ENCODE results near the gene ADO.
A peak's percentile ranks its signal among the peaks of the same experiment; 100 is the strongest.

ADO gene

DNA sequence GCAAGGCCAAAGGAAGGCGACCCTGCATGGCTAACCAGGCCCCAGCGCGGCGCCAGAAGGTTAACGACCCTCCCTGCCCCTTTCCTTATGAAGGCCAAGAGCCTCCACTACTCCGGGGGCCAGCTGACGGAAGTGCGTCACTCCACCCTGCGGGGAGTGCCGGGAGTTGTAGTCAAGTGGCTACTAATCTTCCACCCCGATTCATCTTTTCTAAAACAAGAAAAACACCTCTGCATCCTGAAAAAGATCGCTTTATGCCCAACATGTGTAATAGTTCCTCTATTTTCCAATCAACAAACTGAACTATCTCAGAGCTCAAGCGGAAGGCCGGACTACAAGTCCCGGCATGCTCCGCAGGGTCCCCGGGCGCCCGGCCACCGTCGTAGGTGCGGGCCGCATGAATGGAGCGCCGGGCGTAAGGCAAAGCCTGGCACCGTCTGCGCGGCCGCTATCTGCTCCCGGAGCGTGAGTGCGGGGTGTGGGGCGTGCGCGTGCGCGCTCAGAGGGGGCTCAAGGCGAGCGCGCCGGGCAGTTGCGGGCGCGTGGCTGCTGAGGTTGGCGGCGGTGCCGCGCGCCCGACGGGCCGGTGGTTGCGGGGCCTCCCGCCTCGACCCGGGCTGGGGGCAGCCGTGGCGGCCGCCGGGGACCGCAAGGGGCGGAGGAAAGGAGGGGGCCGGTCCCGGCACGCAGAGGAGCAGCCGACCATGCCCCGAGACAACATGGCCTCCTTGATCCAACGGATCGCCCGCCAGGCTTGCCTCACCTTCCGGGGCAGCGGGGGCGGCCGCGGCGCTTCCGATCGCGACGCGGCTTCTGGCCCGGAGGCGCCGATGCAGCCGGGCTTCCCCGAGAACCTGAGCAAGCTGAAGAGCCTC, at the start of gene ADO:
ADO (plus strand) TSS at position 365 of the 875 bp plus-strand sequence; CDS start at position 705, 340 bp downstream.
- peak; percentile 88 for ATAC-seq (replicated peaks; ENCODE audit: extremely low read depth, poor library complexity, severe bottlenecking)
- Mint-ChIP-seq H3K27ac (ENCODE audit: low read depth) (peak within 1 kb of the TSS; percentile 99), H3K36me3 (ENCODE audit: insufficient read depth) (peaks cover 11% of the 10 kb centered on the region), H3K4me3 (peak within 1 kb of the TSS; percentile 96), H3K9me3 (no peaks in the 10 kb centered on the region), H3K4me1 (peaks cover 32% of the 10 kb centered on the region), H3K27me3 (no peaks in the 10 kb centered on the region)
- peak; percentile 66 to 68 for DNase-seq (ENCODE audit: low spot score in 2 of 2)

DNA sequence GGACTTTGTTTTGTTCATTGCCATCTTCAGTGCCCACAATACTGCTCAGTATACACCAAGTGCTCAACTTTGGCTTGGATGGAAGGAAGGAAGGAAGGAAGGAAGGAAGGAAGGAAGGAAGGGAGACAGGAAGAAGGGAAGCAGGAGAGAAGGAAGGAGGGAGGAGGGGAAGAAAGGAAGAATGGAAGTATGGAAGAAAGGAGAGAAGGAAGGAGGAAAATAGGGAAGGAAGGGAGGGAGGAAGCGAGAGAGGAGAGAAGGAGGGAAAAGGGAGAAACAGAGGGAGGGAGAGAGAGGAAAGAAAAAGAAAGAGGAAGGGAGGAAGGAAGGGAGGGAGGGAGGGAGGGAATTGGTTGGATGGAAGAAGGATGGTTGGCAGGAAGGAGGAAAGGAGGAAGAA, 49.6 kb upstream of the ADO start:
- H3K27ac Mint-ChIP-seq (ENCODE audit: low read depth), result no peak overlapping the region
- H3K9me3 Mint-ChIP-seq, result no peaks in the 10 kb centered on the region
- no peaks in the 10 kb centered on the region for H3K27me3 Mint-ChIP-seq
- no peak overlapping the region for H3K4me3 Mint-ChIP-seq
- H3K4me1 Mint-ChIP-seq, result peaks cover 21% of the 10 kb centered on the region
- ATAC-seq (replicated peaks; ENCODE audit: extremely low read depth, poor library complexity, severe bottlenecking) (no peak), DNase-seq (ENCODE audit: low spot score in 2 of 2) (no peak)
- H3K36me3 Mint-ChIP-seq (ENCODE audit: insufficient read depth), result no peaks in the 10 kb centered on the region

DNA sequence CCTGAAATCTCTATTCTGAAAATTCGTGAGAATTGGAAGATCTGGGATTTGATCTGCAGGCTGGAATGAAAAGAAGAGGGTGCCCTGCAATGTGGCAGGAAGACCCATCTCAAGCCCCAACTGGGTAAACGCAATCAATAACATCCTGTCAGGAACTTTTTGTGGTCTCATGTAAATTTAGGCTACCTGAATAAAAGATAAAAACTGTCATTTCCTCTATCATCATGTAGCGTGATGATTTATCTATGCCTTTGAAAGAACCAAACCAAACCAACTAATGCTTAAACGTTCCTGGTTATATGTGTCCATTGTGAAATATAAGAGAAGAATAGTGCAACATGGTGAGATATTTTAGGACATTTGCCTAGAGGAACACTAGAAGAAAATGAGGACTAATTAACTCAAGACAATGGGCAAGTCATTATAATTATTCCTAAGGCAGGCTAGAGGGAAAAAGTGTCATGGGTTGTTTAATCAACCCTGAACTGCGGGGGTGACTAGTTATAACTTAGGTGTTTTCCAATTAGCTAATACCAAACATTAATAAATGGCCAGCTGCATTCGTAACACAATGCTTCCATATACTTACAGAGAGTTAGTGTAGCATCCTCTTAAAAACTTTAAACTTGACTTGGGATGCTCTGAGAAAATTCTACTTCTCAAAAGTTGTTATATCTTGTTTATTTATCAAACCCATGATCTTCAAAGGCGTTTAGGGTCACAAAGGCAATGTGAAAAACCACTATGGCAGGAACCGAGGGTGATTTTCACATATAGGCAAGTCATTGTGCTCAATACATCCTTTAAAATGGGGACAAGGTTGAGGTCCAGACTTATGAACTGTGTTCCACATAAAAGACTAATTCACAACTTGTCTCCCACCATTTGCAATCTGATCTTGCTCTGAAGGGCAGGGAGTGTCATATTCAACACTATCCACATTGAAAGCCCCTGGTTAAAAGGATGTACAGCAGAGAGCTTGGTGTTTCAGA, 48.6 kb upstream of the ADO start:
- Mint-ChIP-seq H3K27ac (ENCODE audit: low read depth) (peak overlapping the region; percentile 17), H3K27me3 (no peaks in the 10 kb centered on the region), H3K36me3 (ENCODE audit: insufficient read depth) (no peaks in the 10 kb centered on the region), H3K4me3 (peak overlapping the region; percentile 17), H3K9me3 (no peaks in the 10 kb centered on the region), H3K4me1 (peaks cover 21% of the 10 kb centered on the region)
- ATAC-seq (replicated peaks; ENCODE audit: extremely low read depth, poor library complexity, severe bottlenecking) (peak; percentile 58), DNase-seq (ENCODE audit: low spot score in 2 of 2) (no peak)

DNA sequence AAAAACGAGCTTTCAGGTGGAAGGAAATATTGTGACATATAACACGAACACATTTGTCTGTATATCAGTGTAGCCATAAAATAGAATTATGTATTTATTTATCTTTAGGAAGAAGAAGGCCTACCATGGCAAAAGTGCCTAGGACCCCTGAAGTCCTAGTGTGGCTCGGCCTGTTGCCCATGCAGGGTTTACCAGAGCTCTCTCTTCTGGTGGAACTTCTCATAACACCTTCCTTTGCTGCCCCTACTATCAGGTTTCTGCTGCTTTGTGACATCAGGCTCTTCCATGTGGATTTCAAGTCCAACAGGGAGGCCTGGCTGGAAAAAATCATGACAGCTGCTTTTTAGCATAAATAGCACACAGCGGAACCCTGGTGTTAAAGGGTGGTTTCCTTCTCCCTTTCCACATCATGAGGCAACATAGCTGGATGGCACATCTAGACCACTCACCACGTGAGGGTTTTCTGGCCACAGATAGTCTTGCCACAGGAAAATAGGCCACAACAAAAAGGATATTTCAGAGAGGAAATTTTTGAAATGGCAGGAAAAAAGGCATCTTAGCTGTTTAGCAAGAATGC, 44.8 kb upstream of the ADO start:
- H3K27me3 Mint-ChIP-seq, result no peaks in the 10 kb centered on the region
- H3K36me3 Mint-ChIP-seq (ENCODE audit: insufficient read depth), result no peaks in the 10 kb centered on the region
- no peak for ATAC-seq (replicated peaks; ENCODE audit: extremely low read depth, poor library complexity, severe bottlenecking)
- H3K27ac Mint-ChIP-seq (ENCODE audit: low read depth), result no peak overlapping the region
- H3K9me3 Mint-ChIP-seq, result no peaks in the 10 kb centered on the region
- peaks cover 19% of the 10 kb centered on the region for H3K4me1 Mint-ChIP-seq
- DNase-seq (ENCODE audit: low spot score in 2 of 2), result no peak
- no peak overlapping the region for H3K4me3 Mint-ChIP-seq

DNA sequence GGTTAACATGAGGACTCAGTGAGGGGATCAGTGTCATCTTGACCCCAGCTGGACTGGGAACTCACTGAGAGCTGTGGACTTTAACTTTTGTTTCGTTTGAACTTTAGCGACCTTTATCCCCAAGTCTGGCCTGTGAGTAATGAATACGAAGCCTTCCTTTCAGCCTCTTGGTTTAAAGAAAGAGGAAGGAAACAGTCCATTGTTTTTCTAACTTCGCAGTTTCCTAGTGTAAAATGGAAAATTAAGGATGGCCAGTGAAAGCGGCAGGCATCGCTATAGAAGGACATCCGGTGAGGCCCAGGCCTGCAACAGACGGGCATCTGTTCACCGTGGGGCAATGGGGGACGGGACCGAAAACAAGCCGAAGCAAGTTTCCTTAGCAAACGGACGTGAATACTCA, 44.1 kb upstream of the ADO start:
- Mint-ChIP-seq H3K27me3 (no peaks in the 10 kb centered on the region), H3K36me3 (ENCODE audit: insufficient read depth) (no peaks in the 10 kb centered on the region), H3K9me3 (no peaks in the 10 kb centered on the region), H3K4me1 (peaks cover 14% of the 10 kb centered on the region), H3K27ac (ENCODE audit: low read depth) (no peak overlapping the region), H3K4me3 (no peak overlapping the region)
- DNase-seq (ENCODE audit: low spot score in 2 of 2) (no peak), ATAC-seq (replicated peaks; ENCODE audit: extremely low read depth, poor library complexity, severe bottlenecking) (no peak)

DNA sequence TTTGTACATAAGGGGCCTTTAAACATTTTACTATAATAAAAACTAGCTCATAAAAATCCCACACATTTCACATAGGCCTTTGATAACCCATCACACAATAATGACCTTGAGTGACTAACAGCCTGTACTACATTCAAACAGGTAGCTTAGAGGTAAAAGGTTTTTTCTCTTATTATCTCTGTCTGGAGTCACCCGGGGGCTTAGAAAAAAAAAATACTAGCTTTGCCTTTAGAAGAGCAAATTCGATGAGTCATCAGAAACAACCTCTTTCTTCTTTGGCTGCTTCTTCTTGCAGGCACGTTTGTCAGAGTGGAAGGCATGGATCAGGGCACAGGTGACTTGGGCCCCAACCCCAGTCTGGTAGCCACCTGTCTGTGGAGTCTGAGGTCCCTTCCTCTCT, 43.4 kb upstream of the ADO start:
- H3K27me3 Mint-ChIP-seq, result no peaks in the 10 kb centered on the region
- no peaks in the 10 kb centered on the region for H3K36me3 Mint-ChIP-seq (ENCODE audit: insufficient read depth)
- peaks cover 13% of the 10 kb centered on the region for H3K4me1 Mint-ChIP-seq
- no peak overlapping the region for H3K27ac Mint-ChIP-seq (ENCODE audit: low read depth)
- no peaks in the 10 kb centered on the region for H3K9me3 Mint-ChIP-seq
- H3K4me3 Mint-ChIP-seq, result no peak overlapping the region
- no peak for ATAC-seq (replicated peaks; ENCODE audit: extremely low read depth, poor library complexity, severe bottlenecking)
- no peak for DNase-seq (ENCODE audit: low spot score in 2 of 2)

DNA sequence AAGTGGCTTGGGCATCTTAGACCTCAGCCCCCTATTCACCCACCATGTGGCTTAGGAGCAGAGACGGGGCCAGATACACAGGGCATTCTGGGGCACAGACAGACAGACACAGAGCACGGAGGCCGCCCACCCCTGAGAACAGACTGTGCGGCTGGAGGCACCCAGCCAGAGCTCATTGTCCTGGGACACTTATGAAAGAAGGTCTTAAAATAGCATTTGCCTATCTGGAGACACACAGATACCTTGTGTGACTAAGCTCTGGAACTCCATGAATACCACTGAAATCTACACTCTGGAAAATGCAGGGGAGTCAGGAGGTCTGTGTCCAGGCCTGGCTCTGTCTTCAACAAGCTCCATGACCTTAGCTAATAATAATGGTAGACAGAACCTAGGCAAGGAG, 41.4 kb upstream of the ADO start:
- Mint-ChIP-seq H3K27ac (ENCODE audit: low read depth) (no peak overlapping the region), H3K27me3 (no peaks in the 10 kb centered on the region), H3K36me3 (ENCODE audit: insufficient read depth) (no peaks in the 10 kb centered on the region), H3K4me3 (no peak overlapping the region), H3K4me1 (peaks cover 10% of the 10 kb centered on the region), H3K9me3 (no peaks in the 10 kb centered on the region)
- no peak for DNase-seq (ENCODE audit: low spot score in 2 of 2)
- ATAC-seq (replicated peaks; ENCODE audit: extremely low read depth, poor library complexity, severe bottlenecking), result no peak

DNA sequence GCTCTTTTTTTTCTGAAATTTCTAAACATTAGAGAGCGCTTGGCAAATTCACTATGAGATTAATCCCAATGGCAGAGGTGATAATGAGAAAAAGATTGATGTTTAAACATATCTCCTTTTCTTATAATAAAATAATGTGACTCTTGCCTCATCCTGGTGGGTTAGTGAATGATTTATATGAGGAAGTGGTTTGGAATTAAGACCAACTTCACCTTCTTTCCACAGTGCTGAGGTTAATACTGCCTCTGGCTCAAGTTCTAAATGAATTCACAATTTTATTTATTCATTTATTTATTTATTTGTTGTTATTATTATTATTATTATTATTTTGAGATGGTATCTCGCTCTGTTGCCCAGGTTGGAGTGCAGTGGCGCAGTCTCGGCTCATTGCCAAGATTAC, 40.5 kb upstream of the ADO start:
- no peak overlapping the region for H3K4me3 Mint-ChIP-seq
- no peak overlapping the region for H3K27ac Mint-ChIP-seq (ENCODE audit: low read depth)
- no peak for DNase-seq (ENCODE audit: low spot score in 2 of 2)
- no peak for ATAC-seq (replicated peaks; ENCODE audit: extremely low read depth, poor library complexity, severe bottlenecking)
- no peaks in the 10 kb centered on the region for H3K27me3 Mint-ChIP-seq
- H3K36me3 Mint-ChIP-seq (ENCODE audit: insufficient read depth), result no peaks in the 10 kb centered on the region
- no peaks in the 10 kb centered on the region for H3K9me3 Mint-ChIP-seq
- peaks cover 10% of the 10 kb centered on the region for H3K4me1 Mint-ChIP-seq

DNA sequence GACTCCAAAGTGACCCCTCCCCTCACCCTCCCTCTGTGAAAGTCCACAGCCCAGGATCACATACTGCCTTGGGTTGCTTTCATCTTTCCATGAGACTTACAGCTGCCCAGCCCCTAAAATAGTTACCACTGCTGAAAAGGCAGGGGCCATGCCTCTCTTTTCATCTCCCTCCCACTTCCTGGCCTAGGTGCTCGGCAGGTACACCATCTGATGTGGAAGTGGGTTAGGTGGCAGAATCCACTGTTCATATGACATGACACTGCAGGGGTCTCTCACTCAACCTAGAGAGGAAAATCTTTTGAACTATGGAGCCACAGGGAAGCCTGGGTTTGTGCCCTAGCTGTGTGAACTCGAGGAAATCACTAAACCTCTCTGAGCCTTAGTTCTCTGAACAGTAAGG, 38.8 kb upstream of the ADO start:
- Mint-ChIP-seq H3K4me1 (peaks cover 10% of the 10 kb centered on the region), H3K4me3 (no peak overlapping the region), H3K9me3 (no peaks in the 10 kb centered on the region), H3K36me3 (ENCODE audit: insufficient read depth) (peaks cover 2% of the 10 kb centered on the region), H3K27ac (ENCODE audit: low read depth) (no peak overlapping the region), H3K27me3 (no peaks in the 10 kb centered on the region)
- ATAC-seq (replicated peaks; ENCODE audit: extremely low read depth, poor library complexity, severe bottlenecking) (no peak), DNase-seq (ENCODE audit: low spot score in 2 of 2) (no peak)

DNA sequence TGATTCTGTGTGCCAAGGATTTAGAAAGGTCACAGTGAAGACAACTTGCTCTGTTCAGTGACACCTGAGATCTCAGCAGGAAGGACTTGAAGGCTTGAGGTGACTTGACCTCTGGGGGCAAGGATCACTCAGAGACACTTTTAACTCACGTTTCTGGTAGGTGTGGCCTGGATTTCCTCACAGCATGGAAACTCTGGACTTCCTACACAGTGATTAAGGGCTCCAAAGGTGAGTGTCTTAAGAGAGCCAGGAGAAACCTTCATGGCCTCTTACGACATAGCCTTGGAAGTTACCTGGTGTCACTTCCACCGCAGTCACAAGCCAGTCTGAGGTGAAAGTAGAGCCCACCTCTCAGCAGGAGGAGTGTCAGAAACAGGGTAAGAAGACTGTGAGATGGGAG, 38.1 kb upstream of the ADO start:
- Mint-ChIP-seq H3K9me3 (no peaks in the 10 kb centered on the region), H3K4me3 (no peak overlapping the region), H3K4me1 (peaks cover 10% of the 10 kb centered on the region), H3K36me3 (ENCODE audit: insufficient read depth) (peaks cover 2% of the 10 kb centered on the region), H3K27ac (ENCODE audit: low read depth) (no peak overlapping the region), H3K27me3 (no peaks in the 10 kb centered on the region)
- no peak for ATAC-seq (replicated peaks; ENCODE audit: extremely low read depth, poor library complexity, severe bottlenecking)
- DNase-seq (ENCODE audit: low spot score in 2 of 2), result no peak

DNA sequence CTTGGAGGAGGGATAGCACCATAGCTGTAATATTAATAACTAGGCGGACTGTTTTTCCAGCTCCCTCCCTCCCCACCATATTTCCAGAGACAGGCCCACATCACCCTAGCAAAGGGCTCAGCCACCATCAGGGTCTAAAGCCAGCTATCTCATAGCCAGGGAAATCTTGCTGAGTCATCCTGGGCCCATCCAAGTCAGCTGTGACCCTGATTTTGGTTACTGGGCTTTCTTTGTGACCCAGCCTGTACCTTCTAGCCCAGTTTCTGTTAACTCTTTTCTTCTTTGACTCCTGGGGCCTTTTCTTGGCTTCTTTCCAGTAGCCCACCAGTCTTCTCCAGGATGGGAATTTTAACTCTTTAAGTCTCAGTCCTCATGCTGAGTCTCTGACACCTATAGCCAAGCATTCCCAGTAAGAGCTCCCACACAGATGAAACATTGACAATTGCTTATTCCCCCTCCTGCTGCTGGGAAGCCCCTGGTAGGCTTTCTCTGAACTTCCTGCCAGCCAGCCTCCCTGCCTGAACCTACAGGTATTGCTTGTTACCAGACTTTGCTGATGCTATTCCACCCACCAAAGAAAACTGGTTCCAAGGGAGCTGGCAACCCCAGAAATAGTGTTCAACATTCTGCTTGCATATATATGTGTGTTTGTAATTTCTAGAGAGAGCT, 34.8 kb upstream of the ADO start:
- no peak overlapping the region for H3K4me3 Mint-ChIP-seq
- no peak for DNase-seq (ENCODE audit: low spot score in 2 of 2)
- H3K9me3 Mint-ChIP-seq, result no peaks in the 10 kb centered on the region
- ATAC-seq (replicated peaks; ENCODE audit: extremely low read depth, poor library complexity, severe bottlenecking), result no peak
- H3K36me3 Mint-ChIP-seq (ENCODE audit: insufficient read depth), result peaks cover 2% of the 10 kb centered on the region
- no peak overlapping the region for H3K27ac Mint-ChIP-seq (ENCODE audit: low read depth)
- peaks cover 10% of the 10 kb centered on the region for H3K4me1 Mint-ChIP-seq
- peaks cover 15% of the 10 kb centered on the region for H3K27me3 Mint-ChIP-seq

All from central memory CD8-positive, alpha-beta T cell (primary cell).